GM18870 (cell line): ENCODE measurements around the gene ARHGEF16.

ENCODE experiments used
- ATAC-seq: cut with Tn5 transposase; IDR thresholded peaks from one replicate; pipeline ENCODE4 v1.9.1; 2021; ENCODE audit warnings: moderate library complexity; ENCODE audit not compliant: unreplicated experiment

ARHGEF16 gene

GRCh38 chr1:3479511-3480368 is 25.3 kb downstream of the ARHGEF16 start:
- no peak for ATAC-seq

GRCh38 chr1:3480369-3480719 is 25.9 kb downstream of the ARHGEF16 start:
- ATAC-seq = no peak

- ATAC-seq = no peak
Measured at GRCh38 chr1:3481046-3481445, 26.6 kb downstream of the ARHGEF16 start.

GRCh38 chr1:3481836-3482375 is 27.4 kb downstream of the ARHGEF16 start:
- no peak for ATAC-seq

- no peak for ATAC-seq
Measured at GRCh38 chr1:3482378-3482849, 27.9 kb downstream of the ARHGEF16 start.

GRCh38 chr1:3483380-3483779 is 28.9 kb downstream of the ARHGEF16 start:
- no peak for ATAC-seq

GRCh38 chr1:3483801-3484444 is 29.5 kb downstream of the ARHGEF16 start:
- ATAC-seq = no peak

GRCh38 chr1:3485016-3485415 is 30.6 kb downstream of the ARHGEF16 start:
- ATAC-seq = no peak

- no peak for ATAC-seq
Measured at GRCh38 chr1:3488432-3488831, 34.0 kb downstream of the ARHGEF16 start.

GRCh38 chr1:3490046-3490745 is 35.7 kb downstream of the ARHGEF16 start:
- no peak for ATAC-seq

- no peak for ATAC-seq
Measured at GRCh38 chr1:3491291-3492246, 37.1 kb downstream of the ARHGEF16 start.

GRCh38 chr1:3492545-3493246 is 38.2 kb downstream of the ARHGEF16 start:
- no peak for ATAC-seq

- no peak for ATAC-seq
Measured at GRCh38 chr1:3494321-3495308, 40.1 kb downstream of the ARHGEF16 start.

GRCh38 chr1:3495776-3496745 is 41.6 kb downstream of the ARHGEF16 start:
- no peak for ATAC-seq

GRCh38 chr1:3496916-3497315 is 42.5 kb downstream of the ARHGEF16 start:
- ATAC-seq = no peak

GRCh38 chr1:3497521-3497920 is 43.1 kb downstream of the ARHGEF16 start:
- no peak for ATAC-seq

- no peak for ATAC-seq
Measured at GRCh38 chr1:3498246-3498930, 43.9 kb downstream of the ARHGEF16 start.
